ENCODE results near the gene PEX16.

The PEX16 gene

DNA sequence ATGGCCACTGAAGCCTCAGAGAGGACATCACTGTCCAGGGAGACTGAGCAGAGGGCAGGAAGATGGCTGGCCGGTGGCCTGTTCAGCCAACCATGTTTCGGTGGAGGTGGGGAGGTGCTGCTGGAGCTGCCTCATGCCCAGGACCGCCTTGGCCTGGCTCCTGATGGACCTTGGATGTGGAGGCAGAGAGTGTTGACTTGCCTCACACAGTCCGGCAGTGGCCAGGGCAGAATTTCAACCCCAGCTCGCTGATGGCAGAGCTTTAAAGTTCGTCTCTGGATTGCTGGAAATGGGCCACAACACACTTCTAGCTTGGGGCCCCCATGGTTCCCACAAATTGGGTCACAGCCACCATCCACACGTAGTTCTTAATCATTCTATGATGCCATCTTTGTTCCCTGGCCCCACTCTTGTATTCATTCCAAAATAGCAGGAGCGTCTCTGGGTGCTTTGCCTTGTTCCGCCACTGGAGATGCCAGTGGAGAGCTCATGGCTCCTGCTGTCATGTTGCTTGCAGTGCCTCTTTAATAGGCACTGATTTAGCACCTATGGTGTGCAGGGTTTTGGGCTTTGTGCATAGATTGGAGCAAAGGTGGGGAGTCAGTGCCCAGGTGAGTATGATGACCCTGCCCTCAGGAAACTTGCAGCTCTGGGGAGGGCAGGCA is 26.7 kb downstream of the PEX16 start:
- DNase-seq = no peak
- H3K27me3 ChIP-seq (replicated peaks in 2 of 5; ENCODE audit: control insufficient read depth in 4 of 5, insufficient read depth in 5 of 5, low read length in 4 of 5) = peaks cover 0 to 42% (median 10%) of the 10 kb centered on the region in 5 experiments
- no peaks in the 10 kb centered on the region for H3K9me3 ChIP-seq (ENCODE audit: control extremely low read depth in 1 of 5, control insufficient read depth in 4 of 5, insufficient read depth in 2 of 5, low read depth in 1 of 5, low read length in 4 of 5)
- H3K36me3 ChIP-seq (ENCODE audit: control insufficient read depth in 4 of 4, insufficient read depth in 4 of 4, low read length in 3 of 4) = no peaks in the 10 kb centered on the region
- peaks cover 0 to 2% (median under 1%) of the 10 kb centered on the region in 4 experiments for H3K4me1 ChIP-seq (ENCODE audit: control extremely low read depth in 1 of 4, control insufficient read depth in 4 of 4, insufficient read depth in 4 of 4, low read length in 3 of 4)
- no peak overlapping the region for H3K4me3 ChIP-seq (ENCODE audit: control insufficient read depth in 1 of 7, extremely low read depth in 1 of 7, insufficient read depth in 4 of 7, low read depth in 2 of 7, low read length in 6 of 7)
- ChIA-PET CTCF (interaction anchor here (0.8 to 1.1 kb wide), 2 partner anchors 12 to 25 kb away, joined by 3 read pairs; no protein-coding TSS in a partner anchor), POLR2A (no interaction called here)
- 90% methylated on average over 7 of the region's 9 CpGs for WGBS (ENCODE audit: insufficient coverage)
- H3K27ac ChIP-seq (ENCODE audit: insufficient read depth in 1 of 2, low read depth in 1 of 2, low read length in 2 of 2, poor library complexity in 1 of 2, severe bottlenecking in 2 of 2) = no peak overlapping the region

DNA sequence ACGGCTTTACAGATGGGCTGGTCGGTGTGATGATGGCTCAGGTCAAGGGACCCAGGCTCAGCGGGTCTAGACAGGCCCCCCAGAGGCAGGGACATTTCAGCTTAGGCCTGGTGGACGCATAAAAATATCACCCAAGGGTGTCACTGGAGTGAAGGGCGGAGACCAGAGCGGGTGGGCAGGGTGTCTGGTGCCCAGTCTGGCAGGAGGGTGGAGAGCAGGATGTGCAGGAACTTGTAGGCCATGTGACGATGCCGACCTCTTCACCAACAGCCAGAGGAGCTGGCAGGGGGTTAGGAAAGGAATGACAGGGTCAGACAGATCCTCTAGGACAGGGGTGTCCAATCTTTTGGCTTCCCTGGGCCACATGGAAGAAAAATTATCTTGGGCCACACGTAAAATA is 27.7 kb downstream of the PEX16 start:
- POLR2A ChIA-PET = no interaction called here
- no peak for DNase-seq
- CTCF ChIA-PET = no interaction called here
- Histone ChIP-seq H3K36me3 (ENCODE audit: control insufficient read depth in 4 of 4, insufficient read depth in 4 of 4, low read length in 3 of 4) (no peaks in the 10 kb centered on the region), H3K4me1 (ENCODE audit: control extremely low read depth in 1 of 4, control insufficient read depth in 4 of 4, insufficient read depth in 4 of 4, low read length in 3 of 4) (peaks cover 1 to 10% (median 8%) of the 10 kb centered on the region in 4 experiments), H3K4me3 (ENCODE audit: control insufficient read depth in 1 of 7, extremely low read depth in 1 of 7, insufficient read depth in 4 of 7, low read depth in 2 of 7, low read length in 6 of 7) (no peak overlapping the region), H3K27me3 (replicated peaks in 2 of 5; ENCODE audit: control insufficient read depth in 4 of 5, insufficient read depth in 5 of 5, low read length in 4 of 5) (peaks cover 0 to 43% (median 10%) of the 10 kb centered on the region in 5 experiments), H3K9me3 (ENCODE audit: control extremely low read depth in 1 of 5, control insufficient read depth in 4 of 5, insufficient read depth in 2 of 5, low read depth in 1 of 5, low read length in 4 of 5) (no peaks in the 10 kb centered on the region), H3K27ac (ENCODE audit: insufficient read depth in 1 of 2, low read depth in 1 of 2, low read length in 2 of 2, poor library complexity in 1 of 2, severe bottlenecking in 2 of 2) (no peak overlapping the region)
- 99% methylated on average over 7 of the region's 9 CpGs for WGBS (ENCODE audit: insufficient coverage)

DNA sequence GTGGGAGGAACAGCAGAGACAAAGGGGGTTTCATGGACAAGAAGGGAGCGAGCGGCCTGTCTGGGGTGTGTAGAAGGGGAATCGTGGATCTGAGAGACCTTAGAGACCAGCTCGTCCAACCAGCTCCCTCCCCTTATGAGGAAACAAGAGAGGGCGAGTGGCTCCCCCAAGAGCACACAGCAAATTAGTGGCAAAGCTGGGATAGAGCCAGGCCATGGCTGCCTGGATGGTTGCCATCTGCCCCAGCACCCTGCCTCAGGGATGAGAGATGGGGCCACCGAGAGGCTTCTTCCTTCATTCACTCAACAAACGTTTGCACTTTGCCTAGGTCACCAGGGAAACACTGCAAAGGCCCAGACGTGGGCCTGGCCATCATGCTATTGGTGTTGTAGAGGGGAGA is 28.1 kb downstream of the PEX16 start:
- no peaks in the 10 kb centered on the region for H3K9me3 ChIP-seq (ENCODE audit: control extremely low read depth in 1 of 5, control insufficient read depth in 4 of 5, insufficient read depth in 2 of 5, low read depth in 1 of 5, low read length in 4 of 5)
- ChIA-PET CTCF (no interaction called here), POLR2A (no interaction called here)
- DNase-seq = no peak
- no peak overlapping the region for H3K27ac ChIP-seq (ENCODE audit: insufficient read depth in 1 of 2, low read depth in 1 of 2, low read length in 2 of 2, poor library complexity in 1 of 2, severe bottlenecking in 2 of 2)
- H3K27me3 ChIP-seq (replicated peaks in 2 of 5; ENCODE audit: control insufficient read depth in 4 of 5, insufficient read depth in 5 of 5, low read length in 4 of 5) = peaks cover 0 to 46% (median 8%) of the 10 kb centered on the region in 5 experiments
- H3K36me3 ChIP-seq (ENCODE audit: control insufficient read depth in 4 of 4, insufficient read depth in 4 of 4, low read length in 3 of 4) = no peaks in the 10 kb centered on the region
- whole genome bisulfite sequencing (ENCODE audit: insufficient coverage) = 93% methylated on average over 3 of the region's 8 CpGs
- H3K4me1 ChIP-seq (ENCODE audit: control extremely low read depth in 1 of 4, control insufficient read depth in 4 of 4, insufficient read depth in 4 of 4, low read length in 3 of 4) = peaks cover 3 to 13% (median 9%) of the 10 kb centered on the region in 4 experiments
- H3K4me3 ChIP-seq (ENCODE audit: control insufficient read depth in 1 of 7, extremely low read depth in 1 of 7, insufficient read depth in 4 of 7, low read depth in 2 of 7, low read length in 6 of 7) = no peak overlapping the region

DNA sequence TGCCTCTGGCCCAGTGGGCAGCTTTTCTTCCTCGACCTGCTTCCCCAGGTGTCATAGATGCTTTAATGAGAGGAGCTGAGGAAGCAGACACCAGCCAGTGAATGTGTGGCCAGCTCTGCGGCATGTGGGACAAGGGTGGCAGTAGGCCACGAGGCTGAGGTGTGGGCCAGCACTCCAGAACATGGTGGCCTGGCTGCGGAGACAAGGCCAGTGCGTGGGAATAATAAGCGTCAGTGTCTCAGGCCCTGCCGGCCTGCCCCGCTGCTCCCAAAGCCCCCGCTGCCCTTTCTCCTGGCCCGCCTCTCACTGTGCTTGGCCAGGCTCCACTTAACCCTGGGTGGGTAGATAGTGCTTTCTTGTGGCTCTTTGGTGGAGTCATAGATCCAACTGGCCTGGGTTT is 30.1 kb downstream of the PEX16 start:
- Histone ChIP-seq H3K4me3 (ENCODE audit: control insufficient read depth in 1 of 7, extremely low read depth in 1 of 7, insufficient read depth in 4 of 7, low read depth in 2 of 7, low read length in 6 of 7) (no peak overlapping the region), H3K36me3 (ENCODE audit: control insufficient read depth in 4 of 4, insufficient read depth in 4 of 4, low read length in 3 of 4) (peaks cover 0 to 2% (median 0%) of the 10 kb centered on the region in 4 experiments), H3K27ac (ENCODE audit: insufficient read depth in 1 of 2, low read depth in 1 of 2, low read length in 2 of 2, poor library complexity in 1 of 2, severe bottlenecking in 2 of 2) (no peak overlapping the region), H3K9me3 (ENCODE audit: control extremely low read depth in 1 of 5, control insufficient read depth in 4 of 5, insufficient read depth in 2 of 5, low read depth in 1 of 5, low read length in 4 of 5) (no peaks in the 10 kb centered on the region), H3K4me1 (ENCODE audit: control extremely low read depth in 1 of 4, control insufficient read depth in 4 of 4, insufficient read depth in 4 of 4, low read length in 3 of 4) (peaks cover 3 to 13% (median 9%) of the 10 kb centered on the region in 4 experiments), H3K27me3 (replicated peaks in 2 of 5; ENCODE audit: control insufficient read depth in 4 of 5, insufficient read depth in 5 of 5, low read length in 4 of 5) (peaks cover 0 to 43% (median 8%) of the 10 kb centered on the region in 5 experiments)
- DNase-seq = no peak
- ChIA-PET CTCF (interaction anchor here (1.4 kb wide), 1 partner anchor 123 kb away, joined by 3 read pairs; no protein-coding TSS in a partner anchor), POLR2A (no interaction called here)
- 93% methylated on average over 7 of the region's 10 CpGs for WGBS (ENCODE audit: insufficient coverage)

DNA sequence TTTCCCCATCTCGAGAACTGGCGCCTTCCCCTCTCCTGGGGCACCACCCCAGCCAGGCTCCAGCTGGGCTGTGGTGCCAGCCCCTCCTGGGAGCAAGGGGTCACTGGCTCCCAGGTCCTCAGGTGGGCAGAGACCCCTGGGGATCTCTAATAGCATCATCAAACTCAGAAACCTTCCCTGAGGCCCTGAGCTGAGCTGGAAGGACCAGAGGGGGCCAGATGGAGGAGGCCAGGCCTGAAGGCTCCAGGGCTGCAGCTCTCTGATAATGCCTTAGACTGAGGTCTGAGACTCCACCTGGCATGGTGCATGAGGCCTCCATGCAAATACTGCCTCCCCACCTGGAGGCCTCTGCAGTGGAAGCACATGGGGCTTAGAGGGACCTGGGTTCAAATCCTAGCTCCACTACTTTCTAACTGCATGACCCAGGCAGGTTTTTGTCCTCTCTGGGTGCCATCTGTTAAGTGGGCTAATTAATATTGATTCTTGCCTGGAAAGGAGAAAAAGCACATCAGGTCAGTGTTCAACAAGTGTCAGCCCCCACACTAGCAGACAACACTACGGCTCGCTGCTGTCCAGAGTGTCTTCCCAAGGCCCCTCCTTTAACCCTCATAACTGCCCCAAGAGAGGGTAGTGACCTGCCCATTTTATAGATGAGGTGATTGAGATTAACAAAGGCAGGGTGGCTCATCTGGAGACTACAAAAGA is 30.7 kb downstream of the PEX16 start:
- Histone ChIP-seq H3K4me1 (ENCODE audit: control extremely low read depth in 1 of 4, control insufficient read depth in 4 of 4, insufficient read depth in 4 of 4, low read length in 3 of 4) (peaks cover 3 to 13% (median 9%) of the 10 kb centered on the region in 4 experiments), H3K4me3 (ENCODE audit: control insufficient read depth in 1 of 7, extremely low read depth in 1 of 7, insufficient read depth in 4 of 7, low read depth in 2 of 7, low read length in 6 of 7) (no peak overlapping the region), H3K27me3 (replicated peaks in 2 of 5; ENCODE audit: control insufficient read depth in 4 of 5, insufficient read depth in 5 of 5, low read length in 4 of 5) (peaks cover 0 to 43% (median 8%) of the 10 kb centered on the region in 5 experiments), H3K36me3 (ENCODE audit: control insufficient read depth in 4 of 4, insufficient read depth in 4 of 4, low read length in 3 of 4) (peaks cover 0 to 8% (median 2%) of the 10 kb centered on the region in 4 experiments), H3K9me3 (ENCODE audit: control extremely low read depth in 1 of 5, control insufficient read depth in 4 of 5, insufficient read depth in 2 of 5, low read depth in 1 of 5, low read length in 4 of 5) (no peaks in the 10 kb centered on the region), H3K27ac (ENCODE audit: insufficient read depth in 1 of 2, low read depth in 1 of 2, low read length in 2 of 2, poor library complexity in 1 of 2, severe bottlenecking in 2 of 2) (no peak overlapping the region)
- ChIA-PET CTCF (interaction anchor here (1.4 kb wide), 1 partner anchor 124 kb away, joined by 3 read pairs; no protein-coding TSS in a partner anchor), POLR2A (no interaction called here)
- DNase-seq = no peak
- 93% methylated on average over 3 of the region's 4 CpGs for WGBS (ENCODE audit: insufficient coverage)

DNA sequence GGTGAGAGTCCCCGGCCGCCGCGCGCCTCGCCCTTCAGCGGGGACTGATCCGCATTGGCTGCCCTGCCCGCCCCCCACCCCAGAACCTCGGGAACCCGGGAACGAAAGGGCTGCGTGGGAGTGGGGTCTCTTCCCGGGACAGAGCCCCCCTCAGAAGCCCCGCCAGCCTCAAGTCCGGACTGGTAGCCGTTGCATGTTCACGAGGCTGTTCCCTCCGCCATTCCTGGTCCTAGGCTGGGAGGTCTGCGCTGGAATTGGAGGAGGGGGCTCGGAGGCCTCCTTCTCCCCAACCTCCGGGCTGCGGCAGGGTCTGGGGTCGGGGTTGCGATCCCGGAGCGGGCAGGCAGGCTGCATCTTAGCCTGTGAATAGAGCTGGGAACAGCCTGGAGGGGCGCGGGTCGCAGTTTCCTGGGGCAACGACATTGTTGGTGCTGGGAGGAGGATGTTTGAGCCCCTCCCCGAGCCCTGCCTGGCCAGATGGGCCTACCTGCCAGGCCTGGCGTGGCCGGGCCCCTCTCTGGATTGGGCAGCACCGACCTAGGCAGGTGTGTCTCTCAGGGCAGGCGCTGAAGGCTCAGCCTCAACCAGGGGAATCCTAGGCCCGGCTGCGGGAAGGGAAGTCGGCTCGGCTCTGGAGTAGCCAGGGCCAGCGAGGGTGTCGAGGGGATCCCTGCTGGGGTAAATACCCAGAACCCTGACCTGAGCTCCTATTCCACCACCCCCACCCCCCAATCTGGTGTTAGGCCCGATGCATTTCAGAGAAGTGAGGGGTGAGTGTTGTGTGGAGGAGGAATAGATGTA is 31.6 kb downstream of the PEX16 start:
- no peak for DNase-seq
- H3K27me3 ChIP-seq (replicated peaks in 2 of 5; ENCODE audit: control insufficient read depth in 4 of 5, insufficient read depth in 5 of 5, low read length in 4 of 5) = peaks cover 0 to 43% (median 8%) of the 10 kb centered on the region in 5 experiments
- no peak overlapping the region for H3K27ac ChIP-seq (ENCODE audit: insufficient read depth in 1 of 2, low read depth in 1 of 2, low read length in 2 of 2, poor library complexity in 1 of 2, severe bottlenecking in 2 of 2)
- ChIA-PET CTCF (interaction anchor here (1.4 kb wide), 1 partner anchor 125 kb away, joined by 3 read pairs; no protein-coding TSS in a partner anchor), POLR2A (no interaction called here)
- peaks cover 5 to 16% (median 8%) of the 10 kb centered on the region in 4 experiments for H3K36me3 ChIP-seq (ENCODE audit: control insufficient read depth in 4 of 4, insufficient read depth in 4 of 4, low read length in 3 of 4)
- H3K9me3 ChIP-seq (ENCODE audit: control extremely low read depth in 1 of 5, control insufficient read depth in 4 of 5, insufficient read depth in 2 of 5, low read depth in 1 of 5, low read length in 4 of 5) = no peaks in the 10 kb centered on the region
- peaks cover 3 to 13% (median 9%) of the 10 kb centered on the region in 4 experiments for H3K4me1 ChIP-seq (ENCODE audit: control extremely low read depth in 1 of 4, control insufficient read depth in 4 of 4, insufficient read depth in 4 of 4, low read length in 3 of 4)
- H3K4me3 ChIP-seq (ENCODE audit: control insufficient read depth in 1 of 7, extremely low read depth in 1 of 7, insufficient read depth in 4 of 7, low read depth in 2 of 7, low read length in 6 of 7) = peak overlapping the region; percentile 46 to 71 (median 56)
- 9% methylated on average over 29 of the region's 43 CpGs for WGBS (ENCODE audit: insufficient coverage)

Measured in common myeloid progenitor, CD34-positive (primary cell).